CD4-positive, alpha-beta T cell treated with Interleukin-1 beta for 1 hour (primary cell): ENCODE results near the gene ALKBH3.

Source experiments
- DNase-seq, 2 donors: peaks; one replicate each; pipeline ENCODE4 v3.0.0-alpha.2; 2020 to 2022

The ALKBH3 gene

DNA sequence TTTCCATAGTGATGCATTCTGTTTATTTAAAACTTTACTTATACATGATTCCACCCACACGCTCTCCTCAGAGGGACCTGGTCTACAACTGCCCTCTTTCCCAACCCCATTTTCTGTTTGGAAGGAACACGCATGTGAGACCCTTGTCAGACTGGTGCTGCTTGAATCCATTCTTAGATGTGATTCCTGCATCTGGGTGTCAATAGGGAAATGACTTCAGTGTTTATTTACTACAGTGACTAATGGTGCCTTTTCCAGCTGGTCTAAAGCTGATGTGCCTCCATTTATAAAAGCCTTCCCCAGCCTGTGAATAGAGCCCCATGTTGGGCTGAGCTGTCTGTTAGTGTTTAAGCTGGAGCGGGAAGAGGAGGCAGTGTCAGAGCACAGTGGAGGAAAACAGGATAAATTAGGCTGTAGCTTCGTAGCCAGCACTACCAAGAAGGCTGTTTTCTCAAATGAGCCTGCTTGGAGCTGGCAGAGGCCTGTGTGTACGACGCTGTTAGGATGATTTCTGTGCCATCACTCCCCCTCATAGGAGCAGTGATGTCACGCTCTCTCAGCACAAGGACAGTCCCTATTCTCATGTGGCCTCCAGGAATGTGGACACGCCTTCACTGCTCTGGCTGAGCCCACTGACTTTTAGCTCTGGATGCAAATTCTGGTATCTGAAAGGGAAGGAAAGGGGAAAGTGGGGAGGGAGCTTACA is 42.9 kb downstream of the ALKBH3 start:
- DNase-seq, result no peak

DNA sequence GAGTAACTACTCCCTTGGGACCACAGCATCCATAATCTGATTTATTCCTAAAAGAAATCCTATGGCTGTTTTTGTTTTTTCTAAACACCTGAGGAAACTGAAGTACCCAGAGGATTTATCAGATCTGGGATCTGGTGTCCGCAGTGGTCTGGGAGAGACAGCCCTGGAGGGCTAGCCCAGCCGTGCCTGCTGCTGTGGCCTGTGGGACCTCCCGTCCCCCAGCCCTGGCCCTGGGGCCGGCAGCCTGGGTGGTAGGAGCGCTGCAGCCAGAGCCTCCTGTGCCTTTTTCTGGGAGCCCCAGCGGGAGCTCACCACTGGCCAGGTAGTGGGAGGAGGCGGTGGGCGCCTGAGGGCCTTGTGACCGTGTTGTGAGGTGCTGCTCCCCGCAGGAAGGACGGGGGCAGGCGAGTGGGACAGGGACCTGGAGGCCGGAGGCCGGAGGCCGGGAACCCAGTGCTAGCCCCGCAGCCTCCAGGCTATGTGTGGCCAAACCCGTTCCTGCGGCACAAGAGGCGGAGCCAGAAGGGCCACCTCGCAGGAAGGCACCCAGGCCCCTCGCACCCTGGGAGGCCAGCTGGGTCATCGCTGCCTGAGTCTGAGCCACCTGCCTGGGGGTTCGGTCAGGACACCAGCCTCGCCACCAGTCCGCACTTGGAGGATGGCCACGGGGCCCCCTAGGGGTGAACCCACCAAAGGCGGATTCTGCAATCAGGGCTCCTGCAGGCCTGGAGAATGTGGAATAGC is 43.7 kb downstream of the ALKBH3 start:
- DNase-seq, result no peak

DNA sequence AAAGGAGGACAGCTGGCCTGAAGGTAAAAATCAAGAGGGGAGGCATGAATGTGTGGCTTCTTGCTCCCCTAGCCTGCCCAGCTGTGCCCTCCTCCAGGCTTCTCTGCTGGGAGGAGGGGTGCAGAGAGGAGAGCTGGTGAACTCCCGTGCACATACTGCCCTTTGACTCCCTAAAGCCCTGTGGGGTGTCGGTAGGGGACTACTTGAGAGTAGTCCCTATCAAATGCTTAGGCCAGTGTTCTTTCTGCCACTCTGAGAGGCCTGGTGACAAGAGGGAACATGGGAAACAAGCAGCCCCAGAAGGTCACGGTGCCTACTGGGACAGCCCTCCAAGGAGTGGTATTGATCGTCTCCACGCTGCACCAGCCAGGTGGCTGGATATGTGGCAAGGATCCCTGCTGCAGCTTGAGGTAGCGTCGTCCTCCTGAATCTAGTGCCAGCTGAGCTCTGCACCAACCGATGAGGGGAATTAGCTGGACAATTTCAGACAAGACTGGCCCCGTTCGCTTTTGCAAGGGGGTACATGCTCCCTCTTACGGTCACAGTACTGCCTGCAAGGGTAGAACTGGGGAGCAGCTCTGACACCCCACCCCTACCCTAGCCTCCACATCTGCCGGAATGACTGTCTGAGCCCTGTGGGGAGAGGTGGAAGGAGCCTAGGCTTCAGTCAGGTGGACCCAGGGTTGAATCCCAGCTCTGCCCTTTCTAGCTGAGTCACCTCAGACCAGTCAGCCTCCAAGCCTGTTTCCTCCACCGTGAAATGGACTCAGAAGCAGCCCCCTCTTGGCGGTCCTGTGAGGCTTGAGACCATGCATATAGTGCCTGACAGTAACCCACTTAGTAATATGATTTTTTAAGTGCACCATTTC is 44.7 kb downstream of the ALKBH3 start:
- no peak for DNase-seq

DNA sequence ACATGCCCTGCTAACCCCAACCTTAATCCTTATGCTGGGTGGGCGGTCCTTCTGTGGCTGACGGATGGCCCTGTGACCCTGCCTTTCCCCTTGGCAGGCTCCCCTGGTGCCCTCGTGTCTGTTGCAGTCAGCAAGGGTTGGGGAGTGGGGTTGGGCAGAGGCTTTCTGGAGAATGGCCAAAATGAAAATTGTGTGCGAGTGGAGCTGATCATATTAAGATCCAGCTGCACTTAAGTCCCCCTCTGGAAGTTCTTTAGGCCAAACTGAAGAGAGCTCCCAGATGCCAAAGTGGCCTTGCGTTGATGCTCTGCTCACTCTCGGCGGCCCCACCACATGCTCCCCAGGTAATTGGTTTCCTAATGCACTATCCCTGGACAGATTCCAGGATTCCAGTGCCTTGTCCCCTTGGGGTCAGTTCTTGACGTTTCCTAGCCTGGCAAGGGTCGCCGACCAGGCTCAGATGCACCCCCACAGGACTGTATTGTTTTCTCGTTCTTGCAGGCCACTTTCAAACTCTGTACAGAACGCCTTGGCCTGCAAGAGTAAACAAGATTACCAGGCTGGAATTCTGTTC is 45.4 kb downstream of the ALKBH3 start:
- no peak for DNase-seq

DNA sequence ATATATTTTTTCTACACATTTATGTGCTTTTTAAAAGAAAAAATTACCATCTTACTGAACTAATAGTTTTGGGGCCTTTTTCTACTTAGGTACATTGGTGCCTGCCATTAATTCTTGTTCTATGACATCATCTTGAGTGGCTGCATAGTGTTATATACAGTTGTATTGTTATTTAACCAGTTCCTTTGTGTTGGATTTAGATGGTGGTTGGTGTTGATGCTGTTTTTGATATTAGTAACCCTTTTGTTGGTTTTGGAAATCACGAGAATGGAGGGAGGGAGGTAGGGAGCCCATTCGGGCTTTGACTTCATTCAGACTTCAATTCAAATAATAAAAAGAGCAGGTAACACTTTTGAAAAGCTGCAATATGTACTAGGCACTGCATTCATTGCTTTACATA is 46.4 kb downstream of the ALKBH3 start:
- no peak for DNase-seq

DNA sequence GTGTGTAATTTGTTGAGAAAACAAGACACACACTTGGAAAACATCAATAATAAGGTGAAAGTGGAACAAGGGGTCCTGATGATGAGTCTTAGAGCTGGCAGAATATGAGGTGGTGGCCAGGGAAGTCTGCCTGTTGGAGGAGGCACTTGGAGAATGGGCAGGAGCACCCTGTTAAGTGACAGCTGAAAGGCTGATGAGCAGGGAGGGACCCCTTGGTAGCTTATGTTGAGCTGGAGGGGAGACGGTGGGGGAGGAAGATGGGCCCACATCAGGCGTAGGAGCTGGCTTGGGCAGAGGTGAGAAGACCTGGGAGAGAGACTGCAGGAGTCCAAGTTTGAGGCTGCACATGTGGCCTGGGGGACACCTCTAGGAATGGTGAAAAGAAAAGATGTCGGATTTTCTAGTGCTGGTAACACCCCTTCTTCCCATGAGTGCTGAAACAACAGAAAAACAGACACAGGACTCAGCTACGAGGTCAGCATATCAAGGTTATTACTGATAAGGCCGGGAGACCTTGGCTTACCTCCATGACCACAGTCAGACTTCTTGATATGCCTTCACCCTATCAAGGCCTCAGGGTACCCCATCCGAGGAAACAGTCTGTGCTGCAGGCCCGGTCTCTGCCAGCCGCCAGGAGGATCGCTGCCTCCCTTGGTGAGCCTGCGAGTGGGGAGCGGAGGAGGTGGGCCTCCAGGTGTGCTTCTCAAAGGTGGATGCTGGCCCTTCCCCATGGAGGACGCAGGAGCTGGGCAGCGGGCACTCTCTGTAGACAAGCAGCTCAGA is 47.5 kb downstream of the ALKBH3 start:
- DNase-seq, result no peak

DNA sequence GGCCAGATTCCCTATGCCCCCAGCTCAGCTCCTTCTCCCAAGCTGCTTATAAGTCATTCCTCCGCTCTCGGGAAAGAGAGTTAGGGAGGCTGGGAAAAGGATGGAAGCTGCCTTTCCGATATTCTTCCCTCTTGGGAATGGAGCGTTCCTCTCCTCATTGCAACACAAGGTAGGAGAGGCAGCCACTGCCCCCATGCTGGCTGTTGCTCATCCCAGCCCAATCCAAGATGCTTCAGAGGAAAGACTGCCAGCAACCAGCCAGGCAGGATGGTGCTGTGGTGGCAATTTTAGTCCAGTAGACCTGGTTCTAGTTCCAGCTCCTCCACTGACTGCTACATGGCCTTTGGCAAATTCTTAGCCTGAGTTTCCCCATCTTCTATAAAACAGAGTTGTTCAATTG is 48.1 kb downstream of the ALKBH3 start:
- DNase-seq, result no peak

DNA sequence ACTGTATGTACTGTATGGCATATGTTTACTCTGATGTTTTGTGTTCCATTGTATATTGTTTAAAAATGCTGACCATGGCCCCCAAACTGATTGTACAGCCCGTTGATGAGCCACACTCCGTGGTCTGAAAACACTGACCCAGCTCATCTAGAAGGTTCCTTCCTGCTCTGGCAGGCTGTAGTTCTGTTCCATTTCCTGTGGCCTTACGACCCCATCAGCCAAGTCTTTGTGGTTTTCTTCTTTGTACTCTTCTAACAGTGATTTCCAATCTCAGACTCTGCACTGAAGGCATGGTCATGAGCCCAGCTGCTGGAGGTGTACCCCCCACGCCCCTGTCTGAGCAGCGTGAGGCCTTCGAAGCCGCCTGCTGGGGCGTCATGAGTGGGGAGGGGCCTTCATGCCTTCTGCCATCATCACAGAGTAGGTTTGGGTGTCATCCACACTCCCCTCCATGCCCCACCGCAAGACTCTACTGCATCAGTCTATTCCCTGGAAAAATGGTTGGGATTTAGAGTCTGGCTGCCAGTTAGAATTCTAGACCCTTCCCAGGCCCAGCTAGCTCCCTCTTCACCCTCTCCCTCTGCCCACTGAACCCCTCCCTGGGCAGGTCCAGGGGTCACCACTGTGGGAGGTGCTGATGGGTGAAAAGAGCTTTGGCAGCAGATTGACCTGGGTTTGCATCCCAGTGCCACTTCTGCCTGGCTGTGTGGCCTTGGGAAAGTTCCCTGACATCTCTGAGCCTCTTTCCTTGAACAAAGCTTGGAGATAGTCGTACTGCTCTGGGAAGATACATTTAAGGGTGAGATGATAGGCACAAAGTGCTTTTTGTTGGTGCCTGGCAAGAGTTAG is 50.5 kb downstream of the ALKBH3 start:
- DNase-seq, result no peak

DNA sequence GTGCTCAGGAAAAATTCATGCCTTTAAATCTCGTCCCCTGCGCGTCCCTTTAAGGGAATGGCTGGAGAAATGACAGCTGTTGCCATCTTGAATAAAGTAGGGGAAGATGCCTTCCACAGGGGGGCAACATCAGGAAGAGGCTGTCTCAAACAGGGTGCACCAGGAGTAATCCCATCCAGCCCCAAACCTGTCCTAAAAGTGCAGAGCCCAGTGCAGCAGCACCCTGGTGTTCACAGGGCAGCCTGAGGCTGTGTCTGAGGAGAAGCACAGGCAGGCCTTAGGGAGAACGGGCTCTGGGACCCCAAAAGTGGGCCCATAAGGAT is 51.0 kb downstream of the ALKBH3 start:
- no peak for DNase-seq

DNA sequence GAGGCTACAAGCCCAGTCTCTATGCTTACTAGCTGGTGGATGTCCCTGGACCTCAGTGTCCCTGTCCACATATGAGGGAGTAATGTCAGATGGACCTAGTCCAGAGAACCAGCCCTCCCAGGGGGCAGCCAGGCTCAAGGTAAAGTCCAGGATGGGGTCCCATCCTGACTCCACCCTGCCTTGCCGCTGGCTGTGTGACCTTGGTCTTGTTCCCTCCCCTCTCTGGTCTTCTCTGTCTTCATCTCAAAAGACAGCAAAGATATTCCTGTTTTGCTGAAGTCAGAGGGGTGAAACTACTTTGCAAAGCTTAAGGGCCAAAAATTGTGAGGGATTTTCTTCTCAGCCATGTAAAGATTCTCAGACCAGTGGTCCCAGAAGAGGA is 52.6 kb downstream of the ALKBH3 start:
- DNase-seq, result no peak

DNA sequence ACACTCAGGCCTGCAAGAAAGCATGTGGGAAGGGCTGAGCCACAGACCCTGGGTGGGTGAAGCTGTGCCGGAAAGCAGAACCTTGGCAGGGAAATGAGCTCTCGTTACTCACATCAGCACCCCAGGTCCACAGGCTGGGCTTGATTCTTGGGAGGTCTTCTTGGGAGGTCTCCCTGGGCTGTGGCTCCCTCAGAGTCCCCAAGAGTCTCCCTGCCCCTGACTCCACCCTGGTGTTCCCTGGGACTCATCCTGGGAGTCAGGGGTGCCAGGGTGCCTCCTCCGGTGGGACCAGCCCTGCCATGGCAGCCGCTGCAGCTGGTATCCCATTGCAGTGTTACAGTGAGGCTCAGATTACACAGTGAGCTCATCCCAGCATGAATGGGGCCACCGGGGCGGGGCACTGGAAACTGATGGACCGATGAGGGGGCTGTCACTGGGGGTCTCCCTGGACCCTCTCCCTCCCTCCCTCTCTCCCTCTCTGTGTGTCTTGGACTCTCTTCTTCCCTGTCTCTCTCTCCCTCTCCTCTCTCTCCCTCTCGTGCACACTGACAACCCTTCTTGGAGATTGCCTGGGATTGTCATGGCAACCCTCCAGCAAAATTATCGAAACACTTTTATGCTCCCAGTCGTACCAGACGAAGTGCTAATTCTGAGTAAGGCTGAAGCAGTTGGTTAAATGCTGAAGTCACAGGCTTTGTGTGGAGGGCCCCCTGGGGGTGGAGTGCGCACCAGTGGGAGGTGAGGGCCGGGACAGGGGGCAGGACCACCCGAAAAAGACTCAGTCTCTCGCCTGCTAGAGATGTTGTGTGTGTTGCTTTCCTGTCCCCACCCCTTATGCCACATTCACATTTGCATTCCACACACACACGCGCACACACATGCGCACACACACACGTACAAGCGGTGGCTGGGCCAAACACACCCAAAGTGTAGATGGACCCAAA is 53.2 kb downstream of the ALKBH3 start:
- no peak for DNase-seq

DNA sequence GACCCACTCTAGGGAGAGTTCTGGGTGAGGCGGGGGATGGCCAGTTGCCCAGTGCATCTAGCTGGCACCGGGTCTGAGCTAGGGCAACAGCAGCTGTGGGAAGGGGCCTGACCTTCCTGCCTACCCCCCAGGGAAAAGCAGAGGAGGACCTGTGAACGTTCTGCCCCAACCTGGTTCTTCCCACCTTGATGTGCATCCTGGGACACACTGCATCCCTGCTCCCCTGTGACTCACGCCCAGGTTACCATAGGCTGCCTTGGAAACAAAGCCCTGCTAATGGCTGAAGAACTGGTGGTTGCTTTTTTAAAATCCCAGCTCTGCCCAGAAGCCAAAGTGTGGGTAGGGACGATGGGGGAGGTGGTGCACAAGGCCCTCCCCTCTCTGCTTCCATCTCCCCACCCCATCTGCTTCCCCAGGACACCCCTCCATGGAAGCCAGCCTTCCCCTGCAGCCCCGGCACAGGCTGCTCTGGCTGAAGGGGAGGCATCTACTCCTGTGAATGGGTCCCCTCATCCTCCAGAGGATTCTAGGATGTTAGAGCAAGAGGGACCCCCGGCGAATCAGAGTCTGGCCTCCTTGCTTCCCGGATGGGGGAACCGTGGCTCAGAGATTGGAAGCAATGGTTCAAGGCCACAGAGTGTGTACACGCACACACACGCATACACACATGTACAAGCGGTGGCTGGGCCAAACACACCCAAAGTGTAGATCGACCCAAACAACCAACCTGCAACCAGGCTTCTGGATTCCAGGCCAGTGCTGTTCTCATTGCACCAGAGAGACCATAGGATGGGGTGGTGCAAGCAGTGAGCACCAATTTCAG is 54.2 kb downstream of the ALKBH3 start:
- no peak for DNase-seq

DNA sequence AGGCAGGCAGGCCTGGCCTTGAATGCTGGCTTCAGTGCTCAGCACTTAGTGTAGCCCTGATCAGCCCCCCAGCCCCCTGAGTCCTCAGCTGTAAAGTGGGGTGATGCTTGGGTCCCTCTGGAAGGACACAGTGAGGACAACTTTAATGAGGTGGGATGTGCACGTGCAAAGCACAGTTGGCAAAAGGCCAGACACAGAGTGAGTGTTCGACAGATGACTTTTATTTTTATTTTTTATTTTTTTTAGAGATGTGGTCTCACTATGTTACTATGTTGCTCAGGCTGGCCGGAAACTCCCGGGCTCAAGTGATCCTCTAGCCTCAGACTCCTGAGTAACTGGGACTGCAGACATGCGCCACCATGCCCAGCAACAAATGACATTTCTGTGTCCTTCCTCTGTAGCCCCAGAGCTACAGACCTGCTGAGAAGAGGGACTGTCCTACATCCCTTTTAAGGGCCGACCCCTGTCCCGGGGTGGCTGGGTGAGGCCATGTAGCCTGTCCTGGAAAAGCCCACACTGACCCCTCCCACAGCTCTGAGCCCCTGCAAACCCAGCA is 54.9 kb downstream of the ALKBH3 start:
- no peak for DNase-seq

DNA sequence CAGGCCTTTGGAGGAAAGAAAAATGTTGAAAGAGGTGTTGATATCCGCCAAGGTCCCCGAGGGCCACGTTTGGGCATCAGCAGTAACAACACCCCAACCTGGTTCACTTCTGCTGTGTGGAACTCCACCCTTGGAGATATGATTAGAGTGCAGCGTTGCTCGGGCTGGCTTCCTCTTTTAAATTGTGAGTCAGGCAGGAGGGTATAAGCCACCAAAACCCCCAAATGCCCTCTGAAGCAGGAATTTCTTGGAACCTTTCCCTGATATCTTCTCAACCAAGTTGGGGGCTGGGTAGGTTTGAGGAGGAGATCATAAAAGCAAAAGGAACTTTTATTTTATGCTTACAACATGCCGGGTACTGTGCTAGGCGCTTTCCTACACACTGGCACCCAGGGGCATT is 55.4 kb downstream of the ALKBH3 start:
- DNase-seq, result no peak

DNA sequence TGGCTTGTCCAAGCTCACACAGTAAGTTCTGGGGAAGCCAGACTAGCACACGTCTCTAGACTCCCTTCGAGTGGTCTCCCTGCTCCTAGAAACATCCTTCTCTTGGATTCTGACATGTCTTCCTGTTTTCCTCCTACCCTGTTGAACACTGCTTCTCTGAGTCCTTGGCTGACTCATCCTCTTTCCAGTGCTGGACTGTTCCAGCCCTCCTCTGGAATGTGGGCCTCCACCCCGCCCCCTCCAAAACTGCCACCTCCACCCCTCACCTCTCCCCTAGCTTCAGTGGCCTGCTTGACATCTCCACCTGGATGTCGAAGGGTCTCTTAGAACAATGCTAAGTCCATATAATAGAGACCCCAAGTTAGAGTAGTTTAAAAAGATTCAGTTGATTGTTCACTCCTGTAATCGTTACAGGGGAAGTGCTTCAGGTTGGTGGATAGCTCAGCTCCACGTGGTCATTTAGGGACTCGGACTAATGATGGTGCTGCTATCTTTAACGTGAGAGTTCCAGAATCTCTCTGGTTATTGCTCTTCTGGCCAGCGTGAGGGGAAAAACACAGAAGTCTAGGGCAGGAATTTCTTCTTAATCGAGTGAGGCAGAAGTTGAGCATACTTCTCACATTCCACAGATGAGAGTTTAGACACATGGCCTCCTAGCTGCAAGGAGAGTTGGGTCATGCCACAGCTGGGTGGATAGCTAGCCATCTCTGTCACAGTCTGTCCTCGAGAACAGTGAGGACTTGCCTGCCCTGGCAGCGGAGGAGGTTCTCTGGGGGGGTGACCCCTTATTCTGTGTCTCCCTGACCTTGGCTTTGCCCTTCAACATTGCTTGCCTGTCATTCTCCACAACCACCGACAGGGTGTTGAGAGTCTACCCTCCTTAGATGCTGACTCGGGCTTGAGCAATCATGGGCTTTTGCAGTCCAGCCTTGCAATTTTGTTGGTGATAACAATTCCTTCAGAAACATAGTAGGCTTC is 57.1 kb downstream of the ALKBH3 start:
- no peak for DNase-seq

DNA sequence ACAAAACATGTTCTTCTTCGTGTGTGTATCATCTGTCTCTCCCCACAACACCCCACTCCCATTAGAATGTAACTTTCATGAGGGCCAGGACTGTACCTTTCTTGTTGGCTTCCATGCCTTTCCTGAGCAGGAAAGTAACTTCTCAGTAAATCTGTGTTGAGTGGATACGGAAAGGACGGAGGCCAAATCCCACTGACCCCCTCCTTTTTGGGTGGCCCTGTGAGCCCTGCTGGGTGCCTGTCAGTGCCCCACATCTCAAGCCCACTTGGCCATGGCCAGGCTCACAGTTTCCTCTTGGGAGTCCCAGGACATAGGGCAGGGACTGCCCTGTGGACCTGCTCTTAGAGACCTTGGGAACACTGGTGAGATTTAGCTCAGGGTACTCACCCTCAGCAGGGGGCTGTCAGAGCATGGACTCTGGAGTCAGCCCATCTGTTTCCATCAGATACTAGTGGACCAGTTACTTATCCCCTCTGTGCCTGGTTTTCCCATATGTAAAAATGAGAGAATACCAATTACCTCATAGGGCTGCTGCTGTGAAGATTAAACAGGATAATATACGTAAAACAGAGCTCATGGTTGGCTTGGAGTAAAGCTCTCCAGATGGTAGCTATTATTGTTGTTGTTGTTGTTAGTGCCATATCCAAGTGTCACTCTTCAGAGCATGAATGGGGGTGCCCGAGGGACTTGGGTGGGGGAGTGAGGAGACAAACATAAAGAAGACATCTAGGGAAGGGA is 60.8 kb downstream of the ALKBH3 start:
- no peak for DNase-seq

DNA sequence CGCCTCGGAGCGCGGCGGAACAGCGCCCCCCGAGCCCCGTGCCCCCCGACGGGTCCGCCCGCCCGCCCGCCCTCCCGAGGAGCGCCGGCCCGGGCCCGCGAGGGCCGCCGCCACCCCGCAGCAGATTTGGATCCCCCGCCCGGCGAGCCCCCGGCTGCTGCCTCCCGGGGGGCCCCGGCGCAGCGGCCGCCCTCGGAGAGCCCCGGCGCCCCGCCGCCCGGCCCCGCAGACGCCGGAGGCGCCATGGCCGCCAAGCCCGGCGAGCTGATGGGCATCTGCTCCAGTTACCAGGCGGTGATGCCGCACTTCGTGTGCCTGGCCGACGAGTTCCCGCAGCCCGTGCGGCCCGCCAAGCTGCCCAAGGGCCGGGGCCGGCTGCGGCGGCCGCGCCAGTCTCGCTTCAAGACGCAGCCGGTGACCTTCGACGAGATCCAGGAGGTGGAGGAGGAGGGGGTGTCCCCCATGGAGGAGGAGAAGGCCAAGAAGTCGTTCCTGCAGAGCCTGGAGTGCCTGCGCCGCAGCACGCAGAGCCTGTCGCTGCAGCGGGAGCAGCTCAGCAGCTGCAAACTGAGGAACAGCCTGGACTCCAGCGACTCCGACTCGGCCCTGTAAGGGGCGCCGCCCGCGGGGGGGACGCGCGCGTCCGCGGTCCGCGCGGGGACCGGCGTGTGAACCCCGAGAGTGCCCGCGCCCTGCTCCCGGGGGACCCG is 62.2 kb downstream of the ALKBH3 start:
- DNase-seq, result no peak
